ENCODE results near the gene AAGAB.

Gene AAGAB

GRCh38 chr15:67207555-67208207 is 46.8 kb downstream of the AAGAB start:
- no peak for DNase-seq

- DNase-seq, result no peak
Observed at GRCh38 chr15:67202991-67203390, 51.5 kb downstream of the AAGAB start.

- DNase-seq, result no peak
Observed at GRCh38 chr15:67202091-67202490, 52.4 kb downstream of the AAGAB start.

- no peak for DNase-seq
Observed at GRCh38 chr15:67201136-67201535, 53.3 kb downstream of the AAGAB start.

- DNase-seq, result no peak
Observed at GRCh38 chr15:67199881-67200763, 54.3 kb downstream of the AAGAB start.

GRCh38 chr15:67199391-67199790 is 55.1 kb downstream of the AAGAB start:
- no peak for DNase-seq

- DNase-seq, result no peak
Observed at GRCh38 chr15:67198157-67198754, 56.2 kb downstream of the AAGAB start.

- no peak for DNase-seq
Observed at GRCh38 chr15:67197364-67197695, 57.1 kb downstream of the AAGAB start.

- peak; percentile 80 for DNase-seq
Observed at GRCh38 chr15:67196672-67197363, 57.6 kb downstream of the AAGAB start.

GRCh38 chr15:67196222-67196621 is 58.2 kb downstream of the AAGAB start:
- DNase-seq, result no peak

- DNase-seq, result no peak
Observed at GRCh38 chr15:67195305-67195704, 59.2 kb downstream of the AAGAB start.

- DNase-seq, result no peak
Observed at GRCh38 chr15:67194171-67195114, 60.0 kb downstream of the AAGAB start.

- DNase-seq, result no peak
Observed at GRCh38 chr15:67193223-67193990, 61.1 kb downstream of the AAGAB start.

- DNase-seq, result no peak
Observed at GRCh38 chr15:67192185-67192820, 62.2 kb downstream of the AAGAB start.

GRCh38 chr15:67190813-67191212 is 63.6 kb downstream of the AAGAB start:
- no peak for DNase-seq

GRCh38 chr15:67190326-67190725 is 64.1 kb downstream of the AAGAB start:
- DNase-seq, result no peak

- DNase-seq, result no peak
Observed at GRCh38 chr15:67189326-67190051, 65.0 kb downstream of the AAGAB start.

GRCh38 chr15:67188551-67189218 is 65.8 kb downstream of the AAGAB start:
- DNase-seq, result no peak

- no peak for DNase-seq
Observed at GRCh38 chr15:67187351-67187854, 67.1 kb downstream of the AAGAB start.
